Measurements from ENCODE around the gene MUSK. TPM values are rescaled to one million over a fixed set of nuclear protein-coding genes. Genes with fewer than 3 reads are reported as not detected.

Gene MUSK
- total RNA-seq, 6 donors from 2014 or later = 0.76 to 6.1 (median 3.9) TPM

- no peak for DNase-seq
- no peaks in the 10 kb centered on the region for H3K27me3 ChIP-seq
- no peaks in the 10 kb centered on the region for H3K4me1 ChIP-seq
- TF ChIP-seq POLR2A (IDR thresholded peaks at IDR 0.05) = no peak
- TF ChIP-seq EP300 (IDR thresholded peaks at IDR 0.05) = no peak
- TF ChIP-seq POLR2AphosphoS5 (IDR thresholded peaks at IDR 0.05) = no peak
- TF ChIP-seq CTCF (IDR thresholded peaks at IDR 0.05) = no peak
- H3K9me3 ChIP-seq = no peaks in the 10 kb centered on the region
- 44 to 64% methylated on average over 3 of the region's 3 CpGs for WGBS, 2 donors
- ATAC-seq (ENCODE audit: low FRiP score in 2 of 2) = no peak
- H3K4me3 ChIP-seq = no peak overlapping the region
- no peak overlapping the region for H3K27ac ChIP-seq
- H3K36me3 ChIP-seq = no peaks in the 10 kb centered on the region
Measured at GRCh38 chr9:110835404-110835803, 166.8 kb downstream of the MUSK start.

GRCh38 chr9:110835859-110836271 lies 167.3 kb downstream of the MUSK start:
- DNase-seq (no peak), ATAC-seq (ENCODE audit: low FRiP score in 2 of 2) (no peak)
- Histone ChIP-seq H3K4me3 (no peak overlapping the region), H3K36me3 (no peaks in the 10 kb centered on the region), H3K27ac (no peak overlapping the region), H3K4me1 (no peaks in the 10 kb centered on the region), H3K27me3 (no peaks in the 10 kb centered on the region), H3K9me3 (no peaks in the 10 kb centered on the region)
- TF ChIP-seq EP300 (IDR thresholded peaks at IDR 0.05) = no peak
- no peak for TF ChIP-seq POLR2A (IDR thresholded peaks at IDR 0.05)
- TF ChIP-seq CTCF (IDR thresholded peaks at IDR 0.05) = no peak
- no peak for TF ChIP-seq POLR2AphosphoS5 (IDR thresholded peaks at IDR 0.05)
- WGBS, 2 donors = 77 to 81% methylated on average over 1 of the region's 1 CpG

- WGBS, 2 donors = 91 to 98% methylated on average over 2 of the region's 2 CpGs
- no peak for ATAC-seq (ENCODE audit: low FRiP score in 2 of 2)
- no peak overlapping the region for H3K4me3 ChIP-seq
Measured at GRCh38 chr9:110837401-110838005, 168.9 kb downstream of the MUSK start.

GRCh38 chr9:110842169-110842568 lies 173.6 kb downstream of the MUSK start:
- WGBS, 2 donors = 72 to 78% methylated on average over 9 of the region's 9 CpGs
- no peak for TF ChIP-seq POLR2AphosphoS5 (IDR thresholded peaks at IDR 0.05)
- no peak for TF ChIP-seq EP300 (IDR thresholded peaks at IDR 0.05)
- TF ChIP-seq CTCF (IDR thresholded peaks at IDR 0.05) = no peak
- no peak for TF ChIP-seq POLR2A (IDR thresholded peaks at IDR 0.05)
- H3K27ac ChIP-seq = no peak overlapping the region
- DNase-seq (no peak), ATAC-seq (ENCODE audit: low FRiP score in 2 of 2) (no peak)
- H3K4me1 ChIP-seq = no peaks in the 10 kb centered on the region
- no peak overlapping the region for H3K4me3 ChIP-seq
- no peaks in the 10 kb centered on the region for H3K36me3 ChIP-seq
- no peaks in the 10 kb centered on the region for H3K9me3 ChIP-seq
- no peaks in the 10 kb centered on the region for H3K27me3 ChIP-seq

More at GRCh38 chr9:110837401-110838005, 168.9 kb downstream of the MUSK start:
- H3K27me3 ChIP-seq = no peaks in the 10 kb centered on the region
- H3K4me1 ChIP-seq = no peaks in the 10 kb centered on the region
- no peaks in the 10 kb centered on the region for H3K36me3 ChIP-seq
- TF ChIP-seq EP300 (IDR thresholded peaks at IDR 0.05) = no peak
- no peak for TF ChIP-seq POLR2AphosphoS5 (IDR thresholded peaks at IDR 0.05)
- TF ChIP-seq CTCF (IDR thresholded peaks at IDR 0.05) = no peak
- TF ChIP-seq POLR2A (IDR thresholded peaks at IDR 0.05) = no peak
- no peaks in the 10 kb centered on the region for H3K9me3 ChIP-seq
- DNase-seq = no peak
- no peak overlapping the region for H3K27ac ChIP-seq

GRCh38 chr9:110842986-110843385 lies 174.4 kb downstream of the MUSK start:
- no peaks in the 10 kb centered on the region for H3K36me3 ChIP-seq
- H3K4me3 ChIP-seq = no peak overlapping the region
- H3K4me1 ChIP-seq = no peaks in the 10 kb centered on the region
- no peak overlapping the region for H3K27ac ChIP-seq
- no peaks in the 10 kb centered on the region for H3K9me3 ChIP-seq
- 61% methylated on average over 3 of the region's 3 CpGs for WGBS, 2 donors
- H3K27me3 ChIP-seq = no peaks in the 10 kb centered on the region
- DNase-seq = no peak
- no peak for ATAC-seq (ENCODE audit: low FRiP score in 2 of 2)
- TF ChIP-seq POLR2A (IDR thresholded peaks at IDR 0.05) (no peak), POLR2AphosphoS5 (IDR thresholded peaks at IDR 0.05) (no peak), CTCF (IDR thresholded peaks at IDR 0.05) (no peak)
